ENCODE measurements around the gene SIRPA.
"Not testable (repeated sequence)": the region's sequence is repeated elsewhere in the genome, so short reads cannot be mapped to it uniquely, and the experiment has no call there.

The SIRPA gene

GRCh38 chr20:1905693-1906092 lies 10.5 kb downstream of the SIRPA start:
- in situ Hi-C loops (cut with MboI; ENCODE audit: low sequenced_read_pairs) = no loop called here

- in situ Hi-C loops (cut with MboI; ENCODE audit: low sequenced_read_pairs) = no loop called here
These were observed 11.3 kb downstream of the SIRPA start for GRCh38 chr20:1906361-1907051.

GRCh38 chr20:1907586-1907985 lies 12.4 kb downstream of the SIRPA start:
- in situ Hi-C loops (cut with MboI; ENCODE audit: low sequenced_read_pairs) = no loop called here

- in situ Hi-C loops (cut with MboI; ENCODE audit: low sequenced_read_pairs) = no loop called here
These were observed 13.0 kb downstream of the SIRPA start for GRCh38 chr20:1908191-1908590.

GRCh38 chr20:1909097-1909496 lies 13.9 kb downstream of the SIRPA start:
- in situ Hi-C loops (cut with MboI; ENCODE audit: low sequenced_read_pairs) = no loop called here

GRCh38 chr20:1911536-1911935 lies 16.3 kb downstream of the SIRPA start:
- in situ Hi-C loops (cut with MboI; ENCODE audit: low sequenced_read_pairs) = no loop called here

GRCh38 chr20:1912053-1912452 lies 16.8 kb downstream of the SIRPA start:
- in situ Hi-C loops (cut with MboI; ENCODE audit: low sequenced_read_pairs) = no loop called here

GRCh38 chr20:1912646-1913045 lies 17.4 kb downstream of the SIRPA start:
- in situ Hi-C loops (cut with MboI; ENCODE audit: low sequenced_read_pairs) = no loop called here

- in situ Hi-C loops (cut with MboI; ENCODE audit: low sequenced_read_pairs) = not testable (repeated sequence)
These were observed 20.0 kb downstream of the SIRPA start for GRCh38 chr20:1915233-1915632.

- in situ Hi-C loops (cut with MboI; ENCODE audit: low sequenced_read_pairs) = no loop called here
These were observed 20.5 kb downstream of the SIRPA start for GRCh38 chr20:1915725-1916124.

- in situ Hi-C loops (cut with MboI; ENCODE audit: low sequenced_read_pairs) = no loop called here
These were observed 22.6 kb downstream of the SIRPA start for GRCh38 chr20:1917786-1918185.

GRCh38 chr20:1918491-1919165 lies 23.4 kb downstream of the SIRPA start:
- in situ Hi-C loops (cut with MboI; ENCODE audit: low sequenced_read_pairs) = no loop called here

- in situ Hi-C loops (cut with MboI; ENCODE audit: low sequenced_read_pairs) = no loop called here
These were observed 25.0 kb downstream of the SIRPA start for GRCh38 chr20:1920252-1920651.

GRCh38 chr20:1920826-1921225 lies 25.6 kb downstream of the SIRPA start:
- in situ Hi-C loops (cut with MboI; ENCODE audit: low sequenced_read_pairs) = no loop called here

- in situ Hi-C loops (cut with MboI; ENCODE audit: low sequenced_read_pairs) = not testable (repeated sequence)
These were observed 26.8 kb downstream of the SIRPA start for GRCh38 chr20:1921985-1922384.

GRCh38 chr20:1922786-1923185 lies 27.6 kb downstream of the SIRPA start:
- in situ Hi-C loops (cut with MboI; ENCODE audit: low sequenced_read_pairs) = no loop called here

GRCh38 chr20:1924910-1925861 lies 30.0 kb downstream of the SIRPA start:
- in situ Hi-C loops (cut with MboI; ENCODE audit: low sequenced_read_pairs) = no loop called here

- in situ Hi-C loops (cut with MboI; ENCODE audit: low sequenced_read_pairs) = no loop called here
These were observed 31.0 kb downstream of the SIRPA start for GRCh38 chr20:1926237-1926636.

GRCh38 chr20:1927217-1927616 lies 32.0 kb downstream of the SIRPA start:
- in situ Hi-C loops (cut with MboI; ENCODE audit: low sequenced_read_pairs) = no loop called here

- in situ Hi-C loops (cut with MboI; ENCODE audit: low sequenced_read_pairs) = no loop called here
These were observed 32.9 kb downstream of the SIRPA start for GRCh38 chr20:1928154-1928553.

- in situ Hi-C loops (cut with MboI; ENCODE audit: low sequenced_read_pairs) = no loop called here
These were observed 33.6 kb downstream of the SIRPA start for GRCh38 chr20:1928782-1929181.

- in situ Hi-C loops (cut with MboI; ENCODE audit: low sequenced_read_pairs) = no loop called here
These were observed 34.3 kb downstream of the SIRPA start for GRCh38 chr20:1929460-1929859.

Measured in HL-60/S4 (cell line).